Esophagus squamous epithelium (tissue), 4 donors: Measurements from ENCODE around the gene C2CD2.

Source experiments
- CTCF ChIP-seq, 6 experiments: fragments of 450-650 bp in 4 of 6; fragments of 200-600 bp in 2 of 6; sonication (generic) in 2 of 6; IDR thresholded peaks; one replicate each; pipeline ENCODE4 v1.5.1; 2016 to 2019; ENCODE audit warnings: antibody characterized with exemption in 6 of 6, mild to moderate bottlenecking in 4 of 6, moderate library complexity in 4 of 6
- POLR2A ChIP-seq, 4 donors: fragments of 450-650 bp; IDR thresholded peaks; one replicate each; pipeline ENCODE4 v1.6.1; 2017; ENCODE audit warnings: antibody characterized with exemption in 4 of 4, mild to moderate bottlenecking in 4 of 4, moderate library complexity in 3 of 4

GRCh38 chr21:41958886-41959563 is 5.2 kb upstream of the C2CD2 start:
- TF ChIP-seq CTCF (IDR thresholded peaks at IDR 0.05) (no peak), POLR2A (IDR thresholded peaks at IDR 0.05) (no peak)
